IMR-90 (cell line): ENCODE measurements around the gene RAPGEF2. TPM values are rescaled to one million over a fixed set of nuclear protein-coding genes. Genes with fewer than 3 reads are reported as not detected.

ENCODE experiments used
- ATAC-seq: fragments of 200-7000 bp; cut with Tn5 transposase; 2 replicates; pipeline ENCODE4 v1.9.1; 2020; ENCODE audit warnings: low read depth, mild to moderate bottlenecking, moderate library complexity
- BruUV-seq: library from RNA; stranded (reverse); fragments of 400-500 nt; replicated peaks from 2 replicates; lab custom pipeline; 2021; lab: Mats Ljungman, UMichigan
- CTCF ChIA-PET: fragments of 300-600 bp; formaldehyde crosslinking; extraction: SDS; loops from one replicate; lab custom pipeline; 2021; ENCODE audit warnings: antibody characterized with exemption; lab: Yijun Ruan, JAX
- POLR2A ChIA-PET: fragments of 300-600 bp; sonication (Branson Sonifier 250); formaldehyde crosslinking; loops from one replicate; lab custom pipeline; 2022; ENCODE audit warnings: antibody characterized with exemption; ENCODE audit not compliant: unreplicated experiment; lab: Charles Lee
- DNase-seq: peaks from one replicate; pipeline ENCODE4 v3.0.0; 2013
- H2AFZ ChIP-seq: replicated peaks from 2 replicates; pipeline ENCODE3; 2013; ENCODE audit warnings: low read length, mild to moderate bottlenecking; ENCODE audit not compliant: poor library complexity
- H2AK5ac ChIP-seq: 2 replicates; pipeline ENCODE4 v1.6.1; 2013; ENCODE audit warnings: low read depth, low read length, inconsistent platforms
- H2AK9ac ChIP-seq: replicated peaks from 2 replicates; pipeline ENCODE3; 2013; ENCODE audit warnings: mild to moderate bottlenecking, low read depth, low read length, moderate library complexity; ENCODE audit not compliant: poor library complexity
- H2BK120ac ChIP-seq: 2 replicates; pipeline ENCODE4 v1.6.1; 2013; ENCODE audit warnings: low read depth, low read length, inconsistent platforms
- H2BK15ac ChIP-seq: 3 replicates; pipeline ENCODE4 v1.6.1; 2013; ENCODE audit warnings: low read depth, low read length, inconsistent platforms
- H2BK20ac ChIP-seq: 2 replicates; pipeline ENCODE4 v1.6.1; 2013; ENCODE audit warnings: low read depth, mild to moderate bottlenecking, inconsistent platforms, low read length, moderate library complexity
- H2BK5ac ChIP-seq: 2 replicates; pipeline ENCODE4 v1.6.1; 2013; ENCODE audit warnings: mild to moderate bottlenecking, low read depth, low read length, inconsistent platforms; ENCODE audit not compliant: poor library complexity, severe bottlenecking
- H3K14ac ChIP-seq: replicated peaks from 2 replicates; pipeline ENCODE4 v1.6.1; 2013; ENCODE audit warnings: low read depth, low read length, inconsistent platforms
- H3K18ac ChIP-seq: 2 replicates; pipeline ENCODE4 v1.6.1; 2013; ENCODE audit warnings: low read depth, low read length, control low read depth
- H3K23ac ChIP-seq: 2 replicates; pipeline ENCODE4 v1.6.1; 2013; ENCODE audit warnings: low read depth, low read length, inconsistent platforms
- H3K27ac ChIP-seq: 2 replicates; pipeline ENCODE4 v1.5.1; 2013; ENCODE audit warnings: mild to moderate bottlenecking, control low read depth, low read length; ENCODE audit not compliant: insufficient read depth
- H3K27me3 ChIP-seq: 2 replicates; pipeline ENCODE4 v1.6.1; 2013; ENCODE audit warnings: low read length; ENCODE audit not compliant: control insufficient read depth, insufficient read depth
- H3K36me3 ChIP-seq: 2 replicates; pipeline ENCODE4 v1.6.1; 2013; ENCODE audit warnings: low read length, mixed read lengths; ENCODE audit not compliant: control insufficient read depth, insufficient read depth
- H3K4ac ChIP-seq: 2 replicates; pipeline ENCODE4 v1.6.1; 2013; ENCODE audit warnings: low read depth, low read length, inconsistent platforms
- H3K4me1 ChIP-seq: 2 replicates; pipeline ENCODE4 v1.6.1; 2013; ENCODE audit warnings: low read length, mixed read lengths; ENCODE audit not compliant: control insufficient read depth, insufficient read depth
- H3K4me2 ChIP-seq: 2 replicates; pipeline ENCODE4 v1.6.1; 2013; ENCODE audit warnings: low read depth, mild to moderate bottlenecking, control low read depth, low read length, moderate library complexity
- H3K4me3 ChIP-seq: 2 replicates; pipeline ENCODE4 v1.5.1; 2013; ENCODE audit warnings: low read depth, mild to moderate bottlenecking, control low read depth, low read length, moderate library complexity; ENCODE audit not compliant: insufficient read depth
- H3K56ac ChIP-seq: 2 replicates; pipeline ENCODE4 v1.6.1; 2013; ENCODE audit warnings: low read length, inconsistent platforms; ENCODE audit not compliant: insufficient read depth; ENCODE audit errors: extremely low read depth
- H3K79me1 ChIP-seq, 2 experiments: 2 replicates each; pipeline ENCODE4 v1.6.1; 2013; ENCODE audit warnings: low read length in 2 of 2, inconsistent platforms in 1 of 2, low read depth in 1 of 2
- H3K9ac ChIP-seq: 2 replicates; pipeline ENCODE4 v1.6.1; 2013; ENCODE audit warnings: low read depth, low read length, control low read depth
- H3K9me1 ChIP-seq: 2 replicates; pipeline ENCODE4 v1.6.1; 2013; ENCODE audit warnings: low read length, inconsistent platforms; ENCODE audit not compliant: insufficient read depth
- H3K9me3 ChIP-seq: 2 replicates; pipeline ENCODE4 v1.6.1; 2013; ENCODE audit warnings: low read length; ENCODE audit not compliant: control insufficient read depth, insufficient read depth
- H4K20me1 ChIP-seq: 2 replicates; pipeline ENCODE4 v1.6.1; 2013; ENCODE audit warnings: low read length, inconsistent platforms; ENCODE audit not compliant: insufficient read depth
- H4K5ac ChIP-seq: 2 replicates; pipeline ENCODE4 v1.6.1; 2013; ENCODE audit warnings: mild to moderate bottlenecking, low read depth, low read length, control low read depth
- H4K8ac ChIP-seq, 2 experiments: 2 replicates each; pipeline ENCODE4 v1.6.1; 2013; ENCODE audit warnings: low read depth in 2 of 2, low read length in 2 of 2, control low read depth in 1 of 2, inconsistent platforms in 1 of 2
- H4K91ac ChIP-seq: 2 replicates; pipeline ENCODE4 v1.6.1; 2013; ENCODE audit warnings: low read depth, low read length, inconsistent platforms; ENCODE audit not compliant: insufficient read depth
- BHLHE40 ChIP-seq: fragments of 150-350 bp; IDR thresholded peaks from 2 replicates; pipeline ENCODE4 v1.6.1; 2016; ENCODE audit warnings: mild to moderate bottlenecking, low read depth, low read length
- CHD1 ChIP-seq: IDR thresholded peaks from 2 replicates; pipeline ENCODE4 v1.6.1; 2012; ENCODE audit warnings: low read depth, low read length, improper control_type of control experiment
- ELK1 ChIP-seq: fragments of 150-350 bp; IDR thresholded peaks from 2 replicates; pipeline ENCODE4 v1.6.1; 2016; ENCODE audit warnings: low read depth, mild to moderate bottlenecking, low read length, moderate library complexity, borderline replicate concordance
- MAFK ChIP-seq: IDR thresholded peaks from 2 replicates; pipeline ENCODE4 v1.6.1; 2012; ENCODE audit warnings: low read depth, low read length, improper control_type of control experiment
- MAZ ChIP-seq: IDR thresholded peaks from 2 replicates; pipeline ENCODE4 v1.6.1; 2012; ENCODE audit warnings: low read depth, mild to moderate bottlenecking, low read length, improper control_type of control experiment, moderate library complexity, borderline replicate concordance
- MXI1 ChIP-seq: IDR thresholded peaks from 2 replicates; pipeline ENCODE4 v1.6.1; 2012; ENCODE audit warnings: low read depth, mild to moderate bottlenecking, low read length, moderate library complexity, borderline replicate concordance
- POLR2A ChIP-seq: IDR thresholded peaks from 2 replicates; pipeline ENCODE4 v1.6.1; 2012; ENCODE audit warnings: mild to moderate bottlenecking, low read depth, low read length
- RCOR1 ChIP-seq: IDR thresholded peaks from 2 replicates; pipeline ENCODE4 v1.6.1; 2012; ENCODE audit warnings: mild to moderate bottlenecking, low read length, improper control_type of control experiment; ENCODE audit not compliant: insufficient replicate concordance
- SMC3 ChIP-seq: fragments of 150-350 bp; IDR thresholded peaks from 2 replicates; pipeline ENCODE4 v1.6.1; 2016; ENCODE audit warnings: low read depth, mild to moderate bottlenecking, antibody characterized with exemption, low read length, moderate library complexity
- USF2 ChIP-seq: fragments of 150-350 bp; IDR thresholded peaks from 2 replicates; pipeline ENCODE4 v1.6.1; 2017; ENCODE audit warnings: mild to moderate bottlenecking, antibody characterized with exemption, low read length, low read depth
- WGBS, 2 experiments: methylation state at CpG; one replicate each; pipeline versions ENCODE4 v1.1.5 to v1.1.7; 2013; ENCODE audit warnings: missing lambda C conversion rate in 2 of 2; ENCODE audit not compliant: insufficient read length in 1 of 2; ENCODE audit errors: extremely low coverage in 2 of 2; 5-methylcytosine and 5-hydroxymethylcytosine counted together
- dilution Hi-C: fragments of 300-500 bp; cut with HindIII; formaldehyde crosslinking; loops from one replicate; pipeline ENCODE4 v1.14.3; 2018; ENCODE audit warnings: low sequenced_read_pairs; ENCODE audit not compliant: unreplicated experiment
- in situ Hi-C: fragments of 300-500 bp; cut with MboI; formaldehyde crosslinking; loops from 3 replicates; pipeline ENCODE4 v1.14.3; 2019; ENCODE audit warnings: low sequenced_read_pairs, inconsistent platforms, mixed read lengths
- intact Hi-C: fragments of 100-400 bp; cut with micrococcal nuclease; formaldehyde crosslinking; loops from 2 replicates; pipeline ENCODE4 v1.10.0; 2022
- polyA plus RNA-seq, 3 experiments: library from polyadenylated mRNA; depleted of rRNA; stranded (reverse); fragments of >200 nt; gene quantifications; 2 replicates each; pipeline ENCODE4 v1.2.3, GENCODE V29; 2012; ENCODE audit warnings: low replicate concordance in 1 of 3
- total RNA-seq: library from RNA; depleted of rRNA; stranded (reverse); fragments of >200 nt; gene quantifications from 2 replicates; pipeline ENCODE4 v1.2.3, GENCODE V29; 2012

The RAPGEF2 gene
- total and polyA plus RNA-seq, 2 of the 4 experiments (the other 2 are of a cell fraction) = 27.6 to 109 TPM

- Histone ChIP-seq H3K56ac (no peak overlapping the region), H3K4me2 (no peak overlapping the region), H2AK5ac (no peak overlapping the region), H4K91ac (no peak overlapping the region), H3K27me3 (no peaks in the 10 kb centered on the region), H3K9me1 (peaks cover 5% of the 10 kb centered on the region; the same call in 1 of the 2 replicates), H2AFZ (no peak overlapping the region), H3K18ac (no peak overlapping the region), H3K79me1 (peaks cover 9 to 25% of the 10 kb centered on the region in 2 experiments), H3K4me1 (peaks cover 2% of the 10 kb centered on the region; the same call in 1 of the 2 replicates), H3K4ac (no peak overlapping the region), H3K9ac (no peak overlapping the region), H4K5ac (no peak overlapping the region), H3K4me3 (no peak overlapping the region), H4K8ac (no peak overlapping the region), H3K27ac (no peak overlapping the region), H3K14ac (no peak overlapping the region), H3K9me3 (no peaks in the 10 kb centered on the region), H2BK120ac (no peak overlapping the region), H2AK9ac (no peak overlapping the region), H3K36me3 (peaks cover 36% of the 10 kb centered on the region), H3K23ac (no peak overlapping the region), H2BK15ac (no peak overlapping the region), H4K20me1 (no peaks in the 10 kb centered on the region), H2BK20ac (no peak overlapping the region), H2BK5ac (no peak overlapping the region)
- intact Hi-C loops (no loop called here), dilution Hi-C loops (no loop called here), in situ Hi-C loops (no loop called here)
- ChIA-PET CTCF (no interaction called here), POLR2A (no interaction called here)
- ATAC-seq = no peak
- no peak for DNase-seq
- no TSS peak for BruUV-seq
- TF ChIP-seq ELK1 = no peak
- TF ChIP-seq CHD1 = no peak
- no peak for TF ChIP-seq MAZ
- no peak for TF ChIP-seq SMC3
- no peak for TF ChIP-seq USF2
- TF ChIP-seq POLR2A = no peak
- no peak for TF ChIP-seq RCOR1
- TF ChIP-seq BHLHE40 = no peak
- TF ChIP-seq MAFK = no peak
- no peak for TF ChIP-seq MXI1
- WGBS, 2 experiments = no CpG with 5 or more reads among the region's 8 CpGs
Measured at GRCh38 chr4:159343116-159343515, 240.2 kb downstream of the RAPGEF2 start.
